ENCODE results near the gene ACTMAP.

The ACTMAP gene

GRCh38 chr19:40718774-40719391, 31.4 kb downstream of the ACTMAP start:
- DNase-seq (ENCODE audit: low read depth in 2 of 2), result no peak

DNA sequence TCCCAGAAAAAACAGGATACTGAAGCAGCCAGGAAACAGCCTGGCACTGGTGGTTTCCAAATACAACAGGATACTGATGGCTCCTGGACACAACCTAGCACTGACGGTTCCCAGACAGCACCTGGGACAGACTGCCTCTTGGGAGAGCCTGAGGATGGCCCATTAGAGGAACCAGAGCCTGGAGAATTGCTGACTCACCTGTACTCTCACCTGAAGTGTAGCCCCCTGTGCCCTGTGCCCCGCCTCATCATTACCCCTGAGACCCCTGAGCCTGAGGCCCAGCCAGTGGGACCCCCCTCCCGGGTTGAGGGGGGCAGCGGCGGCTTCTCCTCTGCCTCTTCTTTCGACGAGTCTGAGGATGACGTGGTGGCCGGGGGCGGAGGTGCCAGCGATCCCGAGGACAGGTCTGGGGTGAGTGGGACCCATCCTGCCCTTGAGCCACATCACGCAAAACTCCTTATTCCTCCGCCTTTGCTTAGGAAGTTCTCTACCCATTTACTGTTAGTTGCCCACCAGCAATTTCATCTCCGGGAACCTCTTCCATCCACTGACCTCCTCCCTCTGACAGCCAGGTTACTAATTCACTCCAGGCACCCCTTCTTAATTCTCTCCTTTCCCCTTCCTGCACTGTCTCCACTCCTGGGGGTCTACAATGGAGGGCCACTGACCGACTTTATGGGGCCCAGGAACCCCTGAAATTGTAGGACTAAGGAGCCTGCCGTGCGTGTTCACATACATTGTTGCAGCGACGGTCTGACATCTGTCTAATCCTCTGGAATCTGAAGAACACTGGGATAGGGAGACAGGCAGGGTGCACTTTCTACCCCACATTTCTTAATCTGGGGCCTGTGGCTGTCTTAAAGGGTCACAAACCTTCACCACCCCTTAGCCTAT, 32.1 kb downstream of the ACTMAP start:
- no peak for DNase-seq (ENCODE audit: low read depth in 2 of 2)

DNA sequence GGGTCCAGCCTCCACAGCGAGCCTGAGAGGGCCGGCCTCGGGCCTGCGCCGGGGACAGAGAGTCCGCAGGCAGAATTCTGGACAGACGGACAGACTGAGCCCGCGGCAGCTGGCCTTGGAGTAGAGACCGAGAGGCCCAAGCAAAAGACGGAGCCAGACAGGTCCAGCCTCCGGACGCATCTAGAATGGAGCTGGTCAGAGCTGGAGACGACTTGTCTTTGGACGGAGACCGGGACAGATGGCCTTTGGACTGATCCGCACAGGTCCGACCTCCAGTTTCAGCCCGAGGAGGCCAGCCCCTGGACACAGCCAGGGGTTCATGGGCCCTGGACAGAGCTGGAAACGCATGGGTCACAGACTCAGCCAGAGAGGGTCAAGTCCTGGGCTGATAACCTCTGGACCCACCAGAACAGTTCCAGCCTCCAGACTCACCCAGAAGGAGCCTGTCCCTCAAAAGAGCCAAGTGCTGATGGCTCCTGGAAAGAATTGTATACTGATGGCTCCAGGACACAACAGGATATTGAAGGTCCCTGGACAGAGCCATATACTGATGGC, 32.9 kb downstream of the ACTMAP start:
- no peak for DNase-seq (ENCODE audit: low read depth in 2 of 2)

DNA sequence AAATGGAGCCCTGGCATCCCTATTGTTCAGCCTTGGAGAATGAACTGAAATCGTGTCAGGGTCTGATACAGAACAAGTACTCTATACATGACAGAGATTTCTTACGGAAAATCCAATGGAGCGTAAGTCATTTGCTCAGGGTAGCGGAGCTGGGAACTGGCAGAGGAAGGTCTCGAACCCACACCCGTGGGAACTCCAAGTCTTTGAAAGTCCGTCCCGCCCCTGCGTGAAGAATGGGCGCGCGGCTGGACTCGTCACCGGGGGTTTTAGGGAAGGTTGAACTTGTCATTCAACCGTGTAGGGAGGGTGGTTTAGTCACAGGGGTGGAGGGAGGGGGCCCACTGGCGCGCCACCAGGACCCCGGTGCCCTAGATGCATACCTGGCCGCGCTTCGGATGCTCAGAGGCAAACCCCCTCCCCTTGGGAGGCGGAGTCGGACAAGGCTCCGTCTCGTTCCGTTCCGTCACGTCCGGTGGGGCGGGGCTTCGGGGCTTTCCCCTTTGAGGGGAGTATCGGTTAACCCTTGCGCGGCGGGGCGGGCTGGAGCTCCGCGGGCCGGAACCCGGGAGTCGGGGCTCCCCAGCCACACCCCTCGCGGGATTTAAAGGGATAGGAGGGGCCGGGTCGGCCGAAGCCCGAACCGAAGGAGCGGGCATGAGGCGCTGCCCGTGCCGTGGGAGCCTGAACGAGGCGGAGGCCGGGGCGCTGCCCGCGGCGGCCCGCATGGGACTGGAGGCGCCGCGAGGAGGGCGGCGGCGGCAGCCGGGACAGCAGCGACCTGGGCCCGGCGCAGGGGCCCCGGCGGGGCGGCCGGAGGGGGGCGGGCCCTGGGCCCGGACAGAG, 33.6 kb downstream of the ACTMAP start, which contains the start of the genes COQ8B and ITPKC:
Gene COQ8B (minus strand): TSS at position 405 of the 843 bp plus-strand sequence. CDS start 2,254 bp downstream, outside the sequence.
Gene ITPKC (plus strand): TSS at position 631 of the 843 bp plus-strand sequence. CDS start 24 bp downstream, at position 655.
- DNase-seq (ENCODE audit: low read depth in 2 of 2), result peak; percentile 96 to 97

DNA sequence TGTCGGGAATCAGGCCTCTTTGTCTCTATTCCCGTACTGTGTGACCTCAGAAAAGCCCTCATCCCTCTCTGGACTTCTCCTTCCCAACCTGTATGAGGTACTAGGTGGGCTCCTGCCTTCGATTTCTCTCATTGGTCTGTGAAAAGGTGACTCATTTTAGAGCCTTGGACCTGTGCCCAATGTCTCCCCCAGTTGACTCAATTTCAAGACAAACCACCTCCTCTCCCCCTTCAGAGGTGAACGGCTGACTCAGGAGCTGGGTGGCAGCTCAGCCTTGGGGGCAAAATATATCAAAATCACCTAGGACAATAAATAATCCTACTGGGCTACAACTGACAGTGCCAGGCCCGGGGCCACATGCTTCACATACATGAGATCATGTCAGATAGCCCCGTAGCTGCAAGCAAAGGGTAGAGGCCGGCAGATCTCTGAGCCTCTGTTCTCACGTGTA, 34.2 kb downstream of the ACTMAP start:
- DNase-seq (ENCODE audit: low read depth in 2 of 2), result no peak

GRCh38 chr19:40714441-40715299, 35.6 kb downstream of the ACTMAP start:
- DNase-seq (ENCODE audit: low read depth in 2 of 2), result peak; percentile 89 to 91

- DNase-seq (ENCODE audit: low read depth in 2 of 2), result no peak
Observed at GRCh38 chr19:40713939-40714338, 36.3 kb downstream of the ACTMAP start.

DNA sequence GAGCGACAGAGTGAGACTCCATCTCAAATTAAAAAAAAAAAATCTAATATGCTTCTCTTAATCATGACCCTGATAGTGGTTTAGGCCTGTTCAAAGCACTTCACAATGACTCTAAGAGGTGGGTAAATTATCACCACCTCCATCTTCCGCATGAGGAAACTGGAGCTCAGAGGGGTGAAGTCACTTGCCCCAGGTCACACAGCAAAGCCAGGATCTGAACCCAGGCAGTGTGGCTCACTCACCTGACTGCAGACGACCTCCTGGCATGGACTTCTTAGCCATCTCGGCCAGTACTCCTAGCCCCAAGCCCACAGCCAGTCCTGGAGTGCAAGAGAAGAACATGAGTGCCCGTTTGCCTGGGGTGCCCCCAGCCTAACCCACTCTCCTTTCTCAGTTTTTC, 40.5 kb downstream of the ACTMAP start:
- DNase-seq (ENCODE audit: low read depth in 2 of 2), result no peak

GRCh38 chr19:40707615-40708014, 42.7 kb downstream of the ACTMAP start:
- DNase-seq (ENCODE audit: low read depth in 2 of 2), result no peak

DNA sequence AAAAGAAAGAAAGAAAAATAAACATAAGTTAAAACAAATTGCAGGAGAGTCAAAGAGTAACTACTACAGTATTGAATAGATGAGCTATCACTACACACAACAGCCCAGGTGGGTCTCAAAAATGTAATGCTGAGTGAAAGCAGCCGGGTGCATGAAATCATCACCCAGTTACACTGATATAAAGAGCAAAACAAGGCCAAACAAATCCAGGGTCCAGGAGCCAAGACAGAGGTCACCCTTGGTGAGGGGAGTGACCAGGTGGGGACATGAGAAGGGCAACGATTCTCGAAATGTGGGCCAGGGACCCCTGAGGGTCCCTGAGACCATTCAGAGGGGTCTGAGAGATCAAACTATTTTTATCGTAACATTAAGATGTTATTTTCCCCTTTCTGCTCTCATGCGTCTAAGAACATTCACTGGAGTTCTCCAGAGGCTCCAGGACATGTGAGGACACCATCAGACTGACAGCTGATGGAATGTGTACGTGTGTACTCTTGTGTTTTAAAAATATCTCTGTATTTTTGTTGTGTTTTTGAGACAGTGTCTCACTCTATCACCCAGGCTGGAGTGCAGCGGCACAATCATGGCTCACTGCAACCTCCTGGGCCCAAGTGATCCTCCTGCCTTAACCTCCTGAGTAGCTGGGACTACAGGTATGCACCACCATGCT, 44.2 kb downstream of the ACTMAP start:
- no peak for DNase-seq (ENCODE audit: low read depth in 2 of 2)

- DNase-seq (ENCODE audit: low read depth in 2 of 2), result no peak
Observed at GRCh38 chr19:40705362-40705651, 45.0 kb downstream of the ACTMAP start.

GRCh38 chr19:40704491-40705361, 45.6 kb downstream of the ACTMAP start:
- DNase-seq (ENCODE audit: low read depth in 2 of 2), result no peak

DNA sequence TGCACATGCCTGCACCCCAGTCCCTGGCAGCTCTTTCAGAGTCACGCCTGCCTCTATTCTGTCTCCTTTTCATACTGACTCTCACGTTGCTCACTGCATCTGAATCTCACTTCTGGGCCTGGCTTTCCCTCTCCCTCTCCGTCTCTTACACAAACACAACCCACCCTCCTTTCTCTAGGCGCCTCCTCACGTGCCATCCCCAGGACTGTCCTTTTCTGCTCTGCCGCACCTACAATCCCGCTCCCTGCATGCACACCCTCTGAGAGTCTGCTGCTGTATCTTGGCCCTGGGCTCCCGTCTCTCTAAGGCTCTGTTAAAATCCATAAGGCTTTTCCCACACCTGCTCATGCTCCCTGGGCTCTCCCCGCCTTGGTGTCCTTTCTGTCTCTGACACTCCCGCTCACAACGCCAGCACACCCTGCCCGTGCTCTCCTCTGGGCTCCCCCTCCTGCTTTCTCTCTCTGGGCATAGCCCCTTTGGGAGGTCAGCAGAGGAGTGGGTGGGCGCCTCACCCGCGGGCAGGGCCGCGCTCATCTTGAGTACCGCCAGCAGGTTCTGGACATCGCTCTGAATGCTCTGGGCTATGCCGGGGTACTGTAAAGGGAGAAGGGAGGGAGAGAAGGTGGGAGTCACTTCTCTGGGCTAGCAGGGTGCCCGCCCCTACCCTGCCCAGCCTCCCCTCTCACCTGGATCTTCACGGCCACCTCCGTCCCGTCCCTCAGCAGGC, 47.1 kb downstream of the ACTMAP start:
- DNase-seq (ENCODE audit: low read depth in 2 of 2), result no peak

- no peak for DNase-seq (ENCODE audit: low read depth in 2 of 2)
Observed at GRCh38 chr19:40702337-40703012, 47.8 kb downstream of the ACTMAP start.

- no peak for DNase-seq (ENCODE audit: low read depth in 2 of 2)
Observed at GRCh38 chr19:40701758-40702157, 48.5 kb downstream of the ACTMAP start.

DNA sequence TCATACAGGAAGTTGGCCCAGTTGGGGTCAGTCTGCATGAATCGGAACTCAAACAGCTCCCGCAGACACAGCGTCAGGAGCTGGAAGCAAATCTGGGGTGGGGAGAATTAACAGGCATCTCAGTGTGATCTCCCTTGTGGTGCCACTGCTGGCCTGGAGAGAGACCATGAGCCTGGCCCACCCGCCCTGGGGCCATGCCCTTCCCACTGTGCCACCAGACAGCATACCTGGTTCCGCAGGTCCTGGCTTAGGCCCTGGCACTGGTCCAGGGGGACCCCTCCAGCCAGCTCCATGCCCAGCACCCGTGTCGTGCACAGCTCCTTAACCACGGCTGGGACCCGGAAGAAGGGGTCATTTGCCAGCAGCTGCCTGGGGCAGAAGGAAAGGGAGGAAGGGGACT, 50.2 kb downstream of the ACTMAP start:
- DNase-seq (ENCODE audit: low read depth in 2 of 2), result no peak

- DNase-seq (ENCODE audit: low read depth in 2 of 2), result no peak
Observed at GRCh38 chr19:40697007-40697406, 53.3 kb downstream of the ACTMAP start.

GRCh38 chr19:40695881-40696280, 54.4 kb downstream of the ACTMAP start:
- DNase-seq (ENCODE audit: low read depth in 2 of 2), result no peak

Data from fibroblast of skin of left quadriceps (primary cell).